ENCODE measurements around the gene MMP17. TPM values are rescaled to one million over a fixed set of nuclear protein-coding genes. Genes with fewer than 3 reads are reported as not detected.

Gene MMP17
- total RNA-seq, 2 experiments from 2014 or later: not detected

- POLR2A ChIA-PET: interaction anchor here (0.5 kb wide), 1 partner anchor 31 kb away, joined by 4 read pairs; no protein-coding TSS in a partner anchor
- DNase-seq (ENCODE audit: low spot score): no peak
- Histone ChIP-seq H3K9me2 (ENCODE audit: insufficient read depth, low read length) (no peaks in the 10 kb centered on the region), H2AFZ (ENCODE audit: low read length) (no peak overlapping the region), H3K4me1 (ENCODE audit: insufficient read depth, low read length, poor library complexity, severe bottlenecking) (no peaks in the 10 kb centered on the region), H3K27ac (ENCODE audit: low read depth, low read length, poor library complexity, severe bottlenecking) (no peak overlapping the region), H3K4me3 (ENCODE audit: low read depth, low read length, poor library complexity, severe bottlenecking) (no peak overlapping the region), H4K20me1 (ENCODE audit: insufficient read depth, low read length) (no peaks in the 10 kb centered on the region), H3K4me2 (ENCODE audit: low read length) (no peak overlapping the region), H3K9me3 (ENCODE audit: low read length) (no peaks in the 10 kb centered on the region), H3K79me2 (ENCODE audit: insufficient read depth, low read depth, low read length) (no peaks in the 10 kb centered on the region), H3K36me3 (ENCODE audit: insufficient read depth, low read length) (peaks cover 91% of the 10 kb centered on the region)
- intact Hi-C loops (cut with micrococcal nuclease; ENCODE audit: unreplicated experiment): no loop called here
- CTCF ChIA-PET (ENCODE audit: unreplicated experiment): no interaction called here
- TF ChIP-seq, protein P1, sequence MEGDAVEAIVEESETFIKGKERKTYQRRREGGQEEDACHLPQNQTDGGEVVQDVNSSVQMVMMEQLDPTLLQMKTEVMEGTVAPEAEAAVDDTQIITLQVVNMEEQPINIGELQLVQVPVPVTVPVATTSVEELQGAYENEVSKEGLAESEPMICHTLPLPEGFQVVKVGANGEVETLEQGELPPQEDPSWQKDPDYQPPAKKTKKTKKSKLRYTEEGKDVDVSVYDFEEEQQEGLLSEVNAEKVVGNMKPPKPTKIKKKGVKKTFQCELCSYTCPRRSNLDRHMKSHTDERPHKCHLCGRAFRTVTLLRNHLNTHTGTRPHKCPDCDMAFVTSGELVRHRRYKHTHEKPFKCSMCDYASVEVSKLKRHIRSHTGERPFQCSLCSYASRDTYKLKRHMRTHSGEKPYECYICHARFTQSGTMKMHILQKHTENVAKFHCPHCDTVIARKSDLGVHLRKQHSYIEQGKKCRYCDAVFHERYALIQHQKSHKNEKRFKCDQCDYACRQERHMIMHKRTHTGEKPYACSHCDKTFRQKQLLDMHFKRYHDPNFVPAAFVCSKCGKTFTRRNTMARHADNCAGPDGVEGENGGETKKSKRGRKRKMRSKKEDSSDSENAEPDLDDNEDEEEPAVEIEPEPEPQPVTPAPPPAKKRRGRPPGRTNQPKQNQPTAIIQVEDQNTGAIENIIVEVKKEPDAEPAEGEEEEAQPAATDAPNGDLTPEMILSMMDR (conservative IDR thresholded peaks at IDR 0.05; ENCODE audit: low read length): no peak
- TF ChIP-seq EZH2phosphoT487 (IDR thresholded peaks at IDR 0.05; ENCODE audit: borderline replicate concordance, low read depth, low read length): no peak
- BruUV-seq (replicated peaks): no TSS peak
Measured at GRCh38 chr12:131783915-131784541, 44.2 kb upstream of the MMP17 start.

GRCh38 chr12:131784909-131785762 lies 43.1 kb upstream of the MMP17 start:
- BruUV-seq (replicated peaks): no TSS peak
- Histone ChIP-seq H3K79me2 (ENCODE audit: insufficient read depth, low read depth, low read length) (no peaks in the 10 kb centered on the region), H3K36me3 (ENCODE audit: insufficient read depth, low read length) (peaks cover 91% of the 10 kb centered on the region), H3K4me1 (ENCODE audit: insufficient read depth, low read length, poor library complexity, severe bottlenecking) (no peaks in the 10 kb centered on the region), H2AFZ (ENCODE audit: low read length) (no peak overlapping the region), H3K27ac (ENCODE audit: low read depth, low read length, poor library complexity, severe bottlenecking) (no peak overlapping the region), H4K20me1 (ENCODE audit: insufficient read depth, low read length) (no peaks in the 10 kb centered on the region), H3K9me3 (ENCODE audit: low read length) (no peaks in the 10 kb centered on the region), H3K4me2 (ENCODE audit: low read length) (no peak overlapping the region), H3K4me3 (ENCODE audit: low read depth, low read length, poor library complexity, severe bottlenecking) (no peak overlapping the region), H3K9me2 (ENCODE audit: insufficient read depth, low read length) (no peaks in the 10 kb centered on the region)
- CTCF ChIA-PET (ENCODE audit: unreplicated experiment): no interaction called here
- POLR2A ChIA-PET: interaction anchor here (0.6 to 0.7 kb wide), 2 partner anchors 9 to 79 kb away, joined by 3 read pairs; no protein-coding TSS in a partner anchor
- DNase-seq (ENCODE audit: low spot score): no peak
- intact Hi-C loops (cut with micrococcal nuclease; ENCODE audit: unreplicated experiment): no loop called here
- TF ChIP-seq, protein P1 (conservative IDR thresholded peaks at IDR 0.05; ENCODE audit: low read length): no peak
- no peak for TF ChIP-seq EZH2phosphoT487 (IDR thresholded peaks at IDR 0.05; ENCODE audit: borderline replicate concordance, low read depth, low read length)

Data from OCI-LY7 (cell line).